GM19328 (cell line): ENCODE results near the gene SOX18.

Experiments used
- ATAC-seq: cut with Tn5 transposase; IDR thresholded peaks from one replicate; pipeline ENCODE4 v1.9.1; 2021; ENCODE audit warnings: mild to moderate bottlenecking, moderate library complexity; ENCODE audit not compliant: unreplicated experiment

SOX18 gene

GRCh38 chr20:64039293-64040160, 9.9 kb downstream of the SOX18 start:
- ATAC-seq, result no peak

DNA sequence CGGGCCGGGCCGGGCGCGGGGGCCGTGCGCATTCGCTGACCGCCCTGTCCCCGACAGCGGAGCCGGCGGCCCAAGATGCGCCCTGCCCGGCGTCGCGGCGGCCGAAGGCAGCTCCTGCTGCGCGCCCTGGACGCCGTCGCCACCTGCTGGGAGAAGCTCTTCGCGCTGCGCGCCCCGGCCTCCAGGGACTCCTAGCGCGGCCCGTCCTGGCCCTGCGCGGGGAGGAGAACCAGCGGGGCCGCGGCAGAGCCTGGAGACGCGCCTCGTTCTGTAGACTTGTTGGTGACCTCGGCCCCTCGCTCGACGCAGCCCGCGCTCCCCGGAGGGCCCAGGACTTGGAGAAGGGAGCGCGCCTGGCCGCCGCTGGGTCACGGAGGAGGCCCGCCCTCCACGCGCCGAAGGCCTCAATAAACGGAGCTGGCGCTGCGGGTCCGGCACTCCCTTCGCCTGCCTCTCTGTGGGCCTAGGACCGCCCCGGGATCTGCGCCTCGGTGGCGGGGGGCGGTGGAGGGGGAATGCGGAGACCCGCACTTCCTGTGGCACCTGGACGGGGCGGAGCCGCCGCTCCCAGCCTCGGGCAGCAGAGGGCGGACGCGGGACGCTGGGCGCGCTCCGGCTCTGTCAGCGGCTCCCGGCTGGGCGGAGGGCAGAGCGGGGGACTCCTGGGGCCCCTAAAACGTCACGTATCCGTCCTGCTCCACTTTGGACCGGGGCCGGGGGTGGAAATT, 10.7 kb downstream of the SOX18 start:
- ATAC-seq, result no peak

DNA sequence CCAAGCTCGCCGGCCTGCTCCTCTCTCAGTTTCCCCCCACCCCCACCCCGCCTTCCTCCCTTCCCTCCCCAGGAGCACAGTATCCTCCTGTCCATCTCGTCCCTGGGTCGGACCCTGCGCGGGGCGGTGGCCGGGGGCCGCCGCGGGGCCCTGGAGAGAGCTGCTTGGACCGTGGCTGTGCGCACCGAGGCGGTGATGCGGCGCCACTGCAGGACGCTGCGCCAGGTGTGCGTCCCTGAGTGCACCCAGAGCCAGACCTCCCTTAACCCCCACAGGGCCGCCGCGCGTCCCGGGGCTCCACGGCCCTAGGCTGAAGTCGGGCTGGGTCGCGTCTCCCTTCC, 11.2 kb downstream of the SOX18 start:
- no peak for ATAC-seq

DNA sequence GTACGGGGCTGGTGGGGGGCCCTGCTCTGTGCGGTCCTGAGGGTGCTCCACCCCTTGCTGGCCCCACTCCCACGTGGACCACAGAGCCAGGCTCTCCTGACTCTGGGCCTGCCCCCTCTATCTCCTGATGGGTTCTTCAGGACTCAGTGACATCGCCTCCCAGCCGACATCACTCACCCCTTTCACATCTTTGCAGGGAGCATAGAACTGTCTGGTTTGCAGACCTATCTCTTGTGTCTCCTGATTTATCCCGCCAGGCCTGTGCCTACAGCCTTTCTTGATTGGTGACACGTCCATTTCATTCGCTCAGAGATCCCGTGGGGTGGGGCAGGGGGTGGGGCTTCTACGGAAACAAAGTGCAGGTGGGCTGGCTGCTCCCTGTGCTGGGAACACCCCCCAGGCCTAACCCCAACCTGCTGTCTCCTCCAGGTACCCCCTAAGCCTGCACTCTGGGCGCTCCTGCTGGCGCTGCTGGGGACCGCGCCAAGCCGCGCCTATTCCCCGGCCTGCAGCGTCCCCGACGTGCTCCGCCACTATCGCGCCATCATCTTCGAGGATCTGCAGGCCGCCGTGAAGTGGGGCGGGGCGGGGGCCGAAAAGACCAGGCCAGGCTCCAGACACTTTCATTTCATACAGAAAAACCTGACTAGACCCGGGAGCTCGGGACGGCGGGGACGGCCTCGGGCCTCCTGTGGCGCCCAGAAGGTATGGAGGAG, 11.8 kb downstream of the SOX18 start:
- ATAC-seq, result no peak

GRCh38 chr20:64037199-64037497, 12.3 kb downstream of the SOX18 start:
- no peak for ATAC-seq

GRCh38 chr20:64036346-64037198, 12.9 kb downstream of the SOX18 start:
- ATAC-seq, result no peak

- ATAC-seq, result no peak
Measured at GRCh38 chr20:64035933-64036345, 13.5 kb downstream of the SOX18 start, which contains the start of gene C20orf204. Gene C20orf204 (plus strand): TSS chr20:64036182. CDS start chr20:64036324, 142 bp downstream.

- no peak for ATAC-seq
Measured at GRCh38 chr20:64035066-64035932, 14.1 kb downstream of the SOX18 start.

- ATAC-seq, result no peak
Measured at GRCh38 chr20:64033981-64034493, 15.4 kb downstream of the SOX18 start.

GRCh38 chr20:64032706-64033624, 16.5 kb downstream of the SOX18 start:
- ATAC-seq, result no peak

DNA sequence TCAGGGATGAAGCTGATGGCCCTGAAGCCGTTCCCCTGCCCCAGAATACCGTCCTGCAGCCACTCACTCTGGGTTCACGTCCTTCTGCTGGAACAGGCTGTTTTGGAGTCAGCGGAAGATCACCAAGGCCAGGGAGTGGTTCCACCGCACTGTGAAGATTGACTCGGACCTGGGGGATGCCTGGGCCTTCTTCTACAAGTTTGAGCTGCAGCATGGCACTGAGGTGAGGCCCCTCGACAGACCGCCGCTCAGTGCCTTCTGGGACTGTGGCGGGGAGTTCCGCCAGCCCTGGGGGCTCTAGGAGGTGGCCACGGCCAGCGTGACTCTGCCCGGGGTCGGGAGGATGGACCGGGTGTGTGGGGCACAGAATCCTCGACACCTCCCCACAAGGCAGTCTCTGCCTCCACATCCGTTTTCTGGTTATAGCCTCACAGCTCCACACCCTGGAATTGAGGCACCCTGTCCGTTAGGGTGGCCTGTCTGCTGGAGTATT, 17.6 kb downstream of the SOX18 start:
- no peak for ATAC-seq

DNA sequence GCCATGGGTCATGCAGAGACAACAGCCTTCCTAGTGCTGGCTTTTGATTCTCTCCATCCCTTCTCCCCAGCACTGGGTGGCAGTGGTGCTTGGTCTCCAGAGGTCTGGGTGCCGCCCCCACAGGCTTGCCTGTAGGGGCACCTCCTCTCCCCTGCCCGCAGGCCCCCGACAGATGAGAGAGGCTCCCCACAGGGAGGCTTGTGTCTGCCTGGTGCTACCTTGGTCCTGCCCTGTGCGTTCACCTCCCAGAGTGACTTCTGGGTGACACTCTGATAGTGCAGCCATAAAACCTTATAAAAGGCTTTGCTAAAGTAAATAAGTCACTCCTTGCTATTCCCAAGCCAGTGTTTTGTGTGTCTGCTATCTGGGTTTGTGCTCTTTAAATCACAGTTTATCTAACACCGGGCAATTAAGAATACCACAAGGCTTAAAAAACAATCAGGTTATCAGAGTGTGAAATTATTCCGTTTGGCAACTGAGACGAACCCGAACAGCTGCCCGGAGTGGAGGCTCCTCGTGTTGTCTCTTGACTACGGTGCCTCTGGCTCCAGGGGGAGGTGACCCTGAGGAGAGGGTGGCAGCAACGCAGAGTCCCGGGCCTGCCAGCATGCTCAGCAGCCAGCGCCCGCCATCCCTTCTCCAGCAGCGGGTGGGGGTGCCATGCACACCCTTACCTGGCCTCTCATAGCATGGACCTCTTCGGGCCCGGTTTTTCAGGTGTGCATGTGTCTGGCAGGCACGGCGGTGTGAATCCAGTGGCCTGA, 18.9 kb downstream of the SOX18 start:
- ATAC-seq, result no peak

DNA sequence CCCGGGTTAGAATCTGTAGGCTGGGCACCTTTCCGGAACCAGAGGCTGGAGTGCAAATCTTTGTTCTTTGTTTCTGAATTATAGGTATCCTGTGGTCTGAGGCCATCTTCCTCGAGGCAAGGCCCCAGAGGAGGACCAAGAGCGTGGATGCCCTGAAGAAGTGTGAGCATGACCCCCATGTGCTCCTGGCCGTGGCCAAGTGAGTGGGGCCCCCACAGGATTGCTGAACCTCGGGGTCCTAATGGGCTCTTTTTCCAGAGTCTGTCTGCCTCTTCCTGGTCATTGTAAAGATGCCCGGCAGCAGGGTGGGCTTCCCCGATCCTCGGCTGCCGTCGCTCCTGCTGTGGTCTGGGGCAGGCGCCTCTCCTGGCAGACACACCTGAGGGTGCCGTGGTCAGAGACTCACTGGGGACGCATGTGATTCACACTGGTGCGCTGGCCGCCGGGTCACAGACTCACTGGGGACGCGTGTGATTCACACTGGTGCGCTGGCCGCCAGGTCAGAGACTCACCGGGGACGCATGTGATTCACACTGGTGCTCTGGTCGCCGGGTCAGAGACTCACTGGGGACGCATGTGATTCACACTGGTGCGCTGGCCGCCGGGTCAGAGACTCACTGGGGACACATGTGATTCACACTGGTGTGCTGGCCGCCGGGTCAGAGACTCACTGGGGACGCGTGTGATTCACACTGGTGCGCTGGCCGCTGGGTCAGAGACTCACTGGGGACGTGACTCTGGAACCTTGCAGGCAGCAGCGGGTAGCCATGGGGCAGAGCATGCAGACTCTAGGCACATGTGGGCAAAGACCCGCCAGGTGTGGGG, 19.9 kb downstream of the SOX18 start:
- ATAC-seq, result no peak

DNA sequence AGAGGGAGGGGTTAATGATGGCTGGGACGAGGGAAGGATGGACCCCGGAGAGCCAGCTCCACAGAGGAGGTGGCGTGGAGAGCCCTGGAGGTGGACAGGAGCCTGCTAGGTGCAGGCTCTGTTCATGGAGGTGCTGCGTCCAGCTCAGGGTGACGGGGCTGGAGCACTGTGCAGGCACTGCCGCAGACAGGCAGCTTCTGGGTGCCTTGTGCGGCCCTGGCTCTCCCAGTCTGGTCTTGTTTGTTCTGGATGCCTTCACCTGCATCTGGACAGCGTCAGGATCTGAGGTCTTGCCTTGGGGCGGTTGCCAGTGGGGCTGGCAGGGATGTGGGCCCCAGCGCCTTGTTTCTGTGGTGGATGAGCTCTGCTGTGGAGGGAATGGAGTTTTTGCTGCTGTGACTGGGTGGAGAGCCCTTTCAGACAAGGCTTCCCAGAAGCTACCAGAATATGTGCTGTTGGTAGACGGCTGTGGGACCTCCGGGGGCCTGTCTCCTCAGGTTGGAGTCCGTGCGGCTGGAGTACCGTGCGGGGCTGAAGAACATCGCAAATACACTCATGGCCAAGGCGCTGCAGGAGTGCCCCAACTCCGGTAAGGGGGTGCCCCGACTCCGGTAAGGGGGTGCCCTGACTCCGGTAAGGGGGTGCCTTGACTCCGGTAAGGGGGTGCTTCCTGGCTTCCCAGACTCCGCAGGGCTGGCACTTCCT, 21.3 kb downstream of the SOX18 start:
- ATAC-seq, result no peak

- no peak for ATAC-seq
Measured at GRCh38 chr20:64025826-64026412, 23.5 kb downstream of the SOX18 start.
